ENCODE measurements around the gene PCDHB4.

- TF ChIP-seq CTCF (conservative IDR thresholded peaks at IDR 0.05; ENCODE audit: low read depth, low read length) = peak; percentile 20; the same call in 1 of the 2 replicates
- no peak for TF ChIP-seq SMC3 (IDR thresholded peaks at IDR 0.05; ENCODE audit: low read depth, low read length)
- no peak for TF ChIP-seq RFX5 (IDR thresholded peaks at IDR 0.05; ENCODE audit: low read depth, low read length)
Measured at GRCh38 chr5:141100243-141100805, 21.3 kb upstream of the PCDHB4 start, which contains the start of gene PCDHB3.
